Neural crest cell (in vitro differentiated cells): ENCODE data around the gene CYGB. TPM values are rescaled to one million over a fixed set of nuclear protein-coding genes. Genes with fewer than 3 reads are reported as not detected.

ENCODE experiments used
- DNase-seq: peaks from one replicate; pipeline ENCODE4 v3.0.0; 2021; ENCODE audit warnings: low read depth, mixed read lengths, low spot score
- H3K27ac Mint-ChIP-seq: one replicate; pipeline ENCODE4 v1.8.0; 2021; ENCODE audit warnings: mild to moderate bottlenecking, mixed read lengths; ENCODE audit not compliant: unreplicated experiment
- H3K27me3 Mint-ChIP-seq: 2 replicates; pipeline ENCODE4 v1.8.0; 2021; ENCODE audit warnings: low read depth, mild to moderate bottlenecking, mixed read lengths
- H3K36me3 Mint-ChIP-seq: 2 replicates; pipeline ENCODE4 v1.8.0; 2021; ENCODE audit warnings: low read depth, mild to moderate bottlenecking, mixed read lengths
- H3K4me1 Mint-ChIP-seq: 2 replicates; pipeline ENCODE4 v1.8.0; 2021; ENCODE audit warnings: mixed read lengths
- H3K4me3 Mint-ChIP-seq: one replicate; pipeline ENCODE4 v1.8.0; 2021; ENCODE audit warnings: mild to moderate bottlenecking, mixed read lengths
- H3K9me3 Mint-ChIP-seq: 2 replicates; pipeline ENCODE4 v1.8.0; 2021; ENCODE audit warnings: mixed read lengths
- CTCF ChIP-seq: fragments of 200-600 bp; sonication (generic); conservative IDR thresholded peaks from 2 replicates; pipeline ENCODE4 v1.5.0; 2021; ENCODE audit warnings: antibody characterized with exemption, mild to moderate bottlenecking
- total RNA-seq: library from RNA; stranded (reverse); gene quantifications from 2 replicates; pipeline ENCODE4 v1.2.1, GENCODE V29; 2021

CYGB gene
- total RNA-seq, 1 donor from 2014 or later: 8.7 TPM

GRCh38 chr17:76481071-76481655, 56.3 kb downstream of the CYGB start:
- DNase-seq: no peak
- no peaks in the 10 kb centered on the region for H3K9me3 Mint-ChIP-seq
- TF ChIP-seq CTCF: no peak
- H3K36me3 Mint-ChIP-seq: no peaks in the 10 kb centered on the region
- no peak overlapping the region for H3K4me3 Mint-ChIP-seq
- H3K27ac Mint-ChIP-seq: peak overlapping the region; percentile 50
- H3K27me3 Mint-ChIP-seq: no peaks in the 10 kb centered on the region
- peaks cover 18% of the 10 kb centered on the region for H3K4me1 Mint-ChIP-seq

GRCh38 chr17:76480632-76481031, 56.9 kb downstream of the CYGB start:
- no peaks in the 10 kb centered on the region for H3K9me3 Mint-ChIP-seq

GRCh38 chr17:76479515-76480060, 57.9 kb downstream of the CYGB start:
- H3K9me3 Mint-ChIP-seq: no peaks in the 10 kb centered on the region
- no peak for TF ChIP-seq CTCF

More at GRCh38 chr17:76480632-76481031, 56.9 kb downstream of the CYGB start:
- Mint-ChIP-seq H3K4me1 (peaks cover 14% of the 10 kb centered on the region), H3K27me3 (no peaks in the 10 kb centered on the region), H3K36me3 (no peaks in the 10 kb centered on the region), H3K27ac (peak overlapping the region; percentile 7), H3K4me3 (no peak overlapping the region)
- DNase-seq: peak; percentile 58
- TF ChIP-seq CTCF: no peak

GRCh38 chr17:76478730-76479514, 58.6 kb downstream of the CYGB start:
- Mint-ChIP-seq H3K9me3 (no peaks in the 10 kb centered on the region), H3K36me3 (no peaks in the 10 kb centered on the region), H3K27ac (no peak overlapping the region), H3K4me3 (no peak overlapping the region), H3K4me1 (peaks cover 11% of the 10 kb centered on the region), H3K27me3 (no peaks in the 10 kb centered on the region)
- TF ChIP-seq CTCF: no peak
- no peak for DNase-seq

More at GRCh38 chr17:76479515-76480060, 57.9 kb downstream of the CYGB start:
- no peak for DNase-seq
- H3K4me3 Mint-ChIP-seq: no peak overlapping the region
- H3K4me1 Mint-ChIP-seq: peaks cover 11% of the 10 kb centered on the region
- H3K27me3 Mint-ChIP-seq: no peaks in the 10 kb centered on the region
- no peak overlapping the region for H3K27ac Mint-ChIP-seq
- H3K36me3 Mint-ChIP-seq: no peaks in the 10 kb centered on the region

GRCh38 chr17:76478097-76478496, 59.4 kb downstream of the CYGB start:
- DNase-seq: no peak
- Mint-ChIP-seq H3K36me3 (no peaks in the 10 kb centered on the region), H3K4me1 (peaks cover 11% of the 10 kb centered on the region), H3K4me3 (no peak overlapping the region), H3K9me3 (no peaks in the 10 kb centered on the region), H3K27me3 (no peaks in the 10 kb centered on the region), H3K27ac (no peak overlapping the region)
- TF ChIP-seq CTCF: no peak
